Measurements from ENCODE around the gene DPF3.

DPF3 gene

DNA sequence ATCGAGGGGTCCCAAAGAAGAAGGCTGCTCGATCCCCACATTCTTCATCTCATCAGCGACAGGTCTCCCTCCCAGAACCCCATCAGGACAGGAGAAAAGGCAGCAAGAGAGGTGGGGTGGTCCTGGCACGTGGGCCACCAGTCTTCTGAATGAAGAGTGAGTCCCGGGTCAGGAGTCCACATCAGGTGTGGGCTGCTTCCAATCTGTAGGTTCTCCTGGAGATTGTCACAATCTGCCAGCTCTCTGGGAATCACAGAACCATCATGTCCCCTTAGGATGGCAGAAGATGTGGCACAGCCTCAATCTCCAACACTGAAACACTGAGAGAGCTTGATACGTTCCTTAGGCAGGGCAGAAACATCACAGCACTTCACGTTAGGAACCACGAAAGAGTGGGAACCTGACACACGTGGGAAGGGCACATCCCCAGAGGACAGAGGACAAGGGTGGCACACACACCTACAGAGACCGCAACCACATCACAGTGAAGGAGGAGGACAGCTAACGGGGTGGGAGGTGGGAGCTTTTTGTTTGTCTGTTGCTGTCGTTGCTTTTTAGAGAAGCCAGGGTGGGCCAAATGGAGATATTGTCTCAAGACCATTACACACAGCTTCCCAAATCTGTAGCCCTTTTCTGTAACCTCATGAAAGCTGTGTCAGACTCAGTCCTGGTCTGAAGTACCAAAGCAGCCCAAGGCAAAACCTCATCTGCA lies 284.5 kb downstream of the DPF3 start:
- Histone ChIP-seq H2AFZ (ENCODE audit: insufficient read depth, low read length, poor library complexity) (no peak overlapping the region), H2BK12ac (ENCODE audit: low read length) (peak overlapping the region; percentile 34), H3K18ac (ENCODE audit: low read length) (no peak overlapping the region), H3K14ac (ENCODE audit: low read length) (peak overlapping the region; percentile 8), H3K27me3 (ENCODE audit: insufficient read depth, low read length) (no peaks in the 10 kb centered on the region), H2BK120ac (ENCODE audit: insufficient read depth, low read length, poor library complexity) (peak overlapping the region; percentile 15), H4K91ac (ENCODE audit: low read depth, low read length) (peak overlapping the region; percentile 42), H3K79me1 (ENCODE audit: low read length) (peaks cover 14% of the 10 kb centered on the region), H2AK5ac (ENCODE audit: low read length) (peak overlapping the region; percentile 31), H3K9ac (ENCODE audit: low read length) (no peak overlapping the region), H3K4me2 (ENCODE audit: low read length) (no peak overlapping the region), H3K36me3 (ENCODE audit: control insufficient read depth in 1 of 2, insufficient read depth in 2 of 2, low read length in 2 of 2) (no peaks in the 10 kb centered on the region), H2BK5ac (ENCODE audit: low read depth, low read length, poor library complexity) (peak overlapping the region; percentile 1), H3K4me1 (ENCODE audit: control insufficient read depth in 1 of 2, insufficient read depth in 2 of 2, low read length in 2 of 2) (peaks cover 14 to 26% of the 10 kb centered on the region in 2 experiments), H3K23ac (ENCODE audit: low read length) (no peak overlapping the region), H4K8ac (ENCODE audit: low read depth, low read length) (no peak overlapping the region), H3K4ac (ENCODE audit: low read depth, low read length) (no peak overlapping the region), H3K79me2 (ENCODE audit: control insufficient read depth, insufficient read depth, low read length, poor library complexity) (no peaks in the 10 kb centered on the region), H3K4me3 (ENCODE audit: low read depth, low read length) (no peak overlapping the region), H3K9me3 (ENCODE audit: insufficient read depth, low read depth, low read length) (peaks cover 4% of the 10 kb centered on the region), H3K27ac (ENCODE audit: low read depth, low read length) (no peak overlapping the region), H4K12ac (ENCODE audit: low read depth, low read length) (no peak overlapping the region)
- DNase-seq, result no peak
- no CpG with 5 or more reads among the region's 12 CpGs for WGBS (ENCODE audit: extremely low coverage, insufficient coverage, insufficient read length)

DNA sequence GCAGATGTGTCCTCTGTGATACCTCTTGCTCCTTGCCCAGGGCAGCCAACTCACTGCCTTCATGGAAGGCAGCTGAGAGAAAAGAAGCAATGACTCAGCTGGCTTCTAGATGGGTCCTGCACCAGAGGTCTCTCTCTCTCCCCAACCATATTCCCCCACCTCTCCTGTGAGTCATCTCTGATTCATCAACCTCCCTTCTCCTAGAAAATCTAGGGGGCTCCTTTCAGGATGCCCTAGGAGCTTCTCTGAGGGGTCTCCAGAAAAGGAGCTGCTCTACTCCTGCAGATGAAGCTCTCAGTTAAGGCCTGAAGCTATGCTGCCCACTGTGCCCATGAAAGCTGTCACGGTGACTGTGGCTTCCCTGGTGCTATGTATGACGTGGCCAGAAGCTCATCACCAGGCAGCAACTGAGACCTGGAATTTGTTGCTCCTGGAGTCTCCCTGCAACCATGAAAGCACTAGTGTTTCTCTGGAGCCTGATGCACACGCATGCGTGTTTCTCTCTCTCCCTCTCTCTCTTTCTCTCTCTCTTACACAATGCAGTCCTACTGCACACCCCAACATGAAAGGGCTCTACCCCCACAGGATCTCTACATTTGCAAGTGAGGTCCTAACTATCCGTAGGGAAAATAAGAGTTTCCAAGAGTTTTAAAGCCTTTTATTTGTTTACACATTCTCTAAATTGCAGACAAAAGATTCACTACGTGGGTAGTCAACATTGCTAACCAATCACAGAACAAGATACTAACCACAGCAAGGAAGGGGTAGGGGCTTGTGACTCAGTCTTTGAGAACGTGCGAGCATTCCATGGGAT lies 285.3 kb downstream of the DPF3 start:
- Histone ChIP-seq H3K79me2 (ENCODE audit: control insufficient read depth, insufficient read depth, low read length, poor library complexity) (no peaks in the 10 kb centered on the region), H3K27me3 (ENCODE audit: insufficient read depth, low read length) (no peaks in the 10 kb centered on the region), H2AFZ (ENCODE audit: insufficient read depth, low read length, poor library complexity) (no peak overlapping the region), H3K9ac (ENCODE audit: low read length) (no peak overlapping the region), H2AK5ac (ENCODE audit: low read length) (peak overlapping the region; percentile 20), H3K4me3 (ENCODE audit: low read depth, low read length) (no peak overlapping the region), H3K4me1 (ENCODE audit: control insufficient read depth in 1 of 2, insufficient read depth in 2 of 2, low read length in 2 of 2) (peaks cover 6 to 18% of the 10 kb centered on the region in 2 experiments), H3K4me2 (ENCODE audit: low read length) (no peak overlapping the region), H3K14ac (ENCODE audit: low read length) (no peak overlapping the region), H2BK12ac (ENCODE audit: low read length) (peak overlapping the region; percentile 13), H3K18ac (ENCODE audit: low read length) (no peak overlapping the region), H3K79me1 (ENCODE audit: low read length) (peaks cover 8% of the 10 kb centered on the region), H3K27ac (ENCODE audit: low read depth, low read length) (no peak overlapping the region), H3K23ac (ENCODE audit: low read length) (no peak overlapping the region), H3K9me3 (ENCODE audit: insufficient read depth, low read depth, low read length) (peaks cover 4% of the 10 kb centered on the region), H2BK120ac (ENCODE audit: insufficient read depth, low read length, poor library complexity) (peak overlapping the region; percentile 56), H4K12ac (ENCODE audit: low read depth, low read length) (no peak overlapping the region), H3K36me3 (ENCODE audit: control insufficient read depth in 1 of 2, insufficient read depth in 2 of 2, low read length in 2 of 2) (no peaks in the 10 kb centered on the region), H3K4ac (ENCODE audit: low read depth, low read length) (no peak overlapping the region), H2BK5ac (ENCODE audit: low read depth, low read length, poor library complexity) (no peak overlapping the region), H4K91ac (ENCODE audit: low read depth, low read length) (peak overlapping the region; percentile 64), H4K8ac (ENCODE audit: low read depth, low read length) (no peak overlapping the region)
- peak; percentile 55 to 63 for DNase-seq
- WGBS (ENCODE audit: extremely low coverage, insufficient coverage, insufficient read length), result no CpG with 5 or more reads among the region's 8 CpGs

DNA sequence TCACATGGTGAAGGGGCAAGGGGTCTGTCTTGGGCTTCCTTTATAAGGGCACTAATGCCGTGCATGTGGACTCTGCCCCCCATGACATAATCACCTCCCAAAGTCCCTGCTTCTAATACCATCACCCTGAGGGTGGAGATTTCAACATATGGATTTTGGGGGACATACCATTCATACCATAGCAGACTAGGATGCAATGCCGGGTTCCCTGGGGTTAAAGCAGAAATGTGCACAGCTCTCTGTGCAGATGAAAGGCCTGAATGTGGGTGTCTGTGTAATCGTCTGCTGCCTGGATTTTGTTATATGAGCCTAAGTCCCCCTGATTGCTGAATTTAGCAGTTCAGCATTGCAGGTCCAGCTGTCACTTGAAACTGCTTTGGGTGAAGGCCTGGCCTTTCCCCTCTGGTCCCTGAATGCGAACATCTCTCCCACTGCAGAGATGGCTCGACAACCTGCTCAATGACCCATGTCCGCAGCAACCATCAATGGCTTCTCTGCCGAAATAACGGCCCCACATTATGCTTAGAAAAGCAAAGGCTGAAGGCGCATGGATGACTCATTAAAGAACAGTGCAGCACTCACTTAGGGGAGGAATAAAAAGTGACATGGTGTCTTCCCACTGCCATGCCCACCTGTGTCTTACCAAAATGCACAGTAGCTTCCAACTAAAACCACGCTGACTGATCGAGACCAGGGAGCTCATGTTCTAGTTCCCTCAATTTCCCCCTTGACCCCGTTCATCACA lies 286.3 kb downstream of the DPF3 start:
- no peak overlapping the region for H2BK120ac ChIP-seq (ENCODE audit: insufficient read depth, low read length, poor library complexity)
- H2BK5ac ChIP-seq (ENCODE audit: low read depth, low read length, poor library complexity), result no peak overlapping the region
- H3K23ac ChIP-seq (ENCODE audit: low read length), result no peak overlapping the region
- H3K9ac ChIP-seq (ENCODE audit: low read length), result no peak overlapping the region
- no peak overlapping the region for H4K91ac ChIP-seq (ENCODE audit: low read depth, low read length)
- H3K18ac ChIP-seq (ENCODE audit: low read length), result no peak overlapping the region
- no peaks in the 10 kb centered on the region for H3K36me3 ChIP-seq (ENCODE audit: control insufficient read depth in 1 of 2, insufficient read depth in 2 of 2, low read length in 2 of 2)
- H4K12ac ChIP-seq (ENCODE audit: low read depth, low read length), result no peak overlapping the region
- no peak overlapping the region for H4K8ac ChIP-seq (ENCODE audit: low read depth, low read length)
- no peak overlapping the region for H3K4me3 ChIP-seq (ENCODE audit: low read depth, low read length)
- H3K14ac ChIP-seq (ENCODE audit: low read length), result no peak overlapping the region
- no peak overlapping the region for H2AFZ ChIP-seq (ENCODE audit: insufficient read depth, low read length, poor library complexity)
- H3K4me1 ChIP-seq (ENCODE audit: control insufficient read depth in 1 of 2, insufficient read depth in 2 of 2, low read length in 2 of 2), result peaks cover 8 to 22% of the 10 kb centered on the region in 2 experiments
- H3K9me3 ChIP-seq (ENCODE audit: insufficient read depth, low read depth, low read length), result peaks cover 4% of the 10 kb centered on the region
- DNase-seq, result no peak
- WGBS (ENCODE audit: extremely low coverage, insufficient coverage, insufficient read length), result no CpG with 5 or more reads among the region's 12 CpGs
- H2BK12ac ChIP-seq (ENCODE audit: low read length), result no peak overlapping the region
- H3K4me2 ChIP-seq (ENCODE audit: low read length), result no peak overlapping the region
- no peak overlapping the region for H3K27ac ChIP-seq (ENCODE audit: low read depth, low read length)
- H3K27me3 ChIP-seq (ENCODE audit: insufficient read depth, low read length), result no peaks in the 10 kb centered on the region
- no peak overlapping the region for H2AK5ac ChIP-seq (ENCODE audit: low read length)
- H3K79me1 ChIP-seq (ENCODE audit: low read length), result peaks cover 4% of the 10 kb centered on the region
- H3K4ac ChIP-seq (ENCODE audit: low read depth, low read length), result no peak overlapping the region
- no peaks in the 10 kb centered on the region for H3K79me2 ChIP-seq (ENCODE audit: control insufficient read depth, insufficient read depth, low read length, poor library complexity)

DNA sequence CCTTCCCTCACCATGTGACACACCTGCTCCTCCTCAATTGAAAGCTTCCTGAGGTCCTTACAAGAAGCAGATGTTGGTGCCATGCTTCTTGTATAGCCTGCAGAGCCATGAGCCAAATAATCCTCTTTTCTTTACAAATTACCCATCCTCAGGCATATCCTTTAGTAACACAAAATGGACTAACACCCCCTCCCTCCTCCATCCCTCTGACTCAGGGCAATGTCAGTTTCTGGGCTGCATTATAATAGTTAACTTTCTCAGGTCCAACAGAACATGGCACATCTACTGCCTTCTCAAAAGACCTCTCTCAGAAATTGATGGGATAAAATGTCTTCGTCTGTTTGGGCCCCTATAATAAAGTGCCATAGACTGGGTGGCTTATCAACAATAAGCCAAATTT lies 287.0 kb downstream of the DPF3 start:
- H3K4me3 ChIP-seq (ENCODE audit: low read depth, low read length), result no peak overlapping the region
- no peaks in the 10 kb centered on the region for H3K36me3 ChIP-seq (ENCODE audit: control insufficient read depth in 1 of 2, insufficient read depth in 2 of 2, low read length in 2 of 2)
- no peak overlapping the region for H3K18ac ChIP-seq (ENCODE audit: low read length)
- H3K79me2 ChIP-seq (ENCODE audit: control insufficient read depth, insufficient read depth, low read length, poor library complexity), result no peaks in the 10 kb centered on the region
- no peak overlapping the region for H4K91ac ChIP-seq (ENCODE audit: low read depth, low read length)
- no peak overlapping the region for H2AFZ ChIP-seq (ENCODE audit: insufficient read depth, low read length, poor library complexity)
- no peak overlapping the region for H4K12ac ChIP-seq (ENCODE audit: low read depth, low read length)
- H3K79me1 ChIP-seq (ENCODE audit: low read length), result peaks cover 4% of the 10 kb centered on the region
- H3K9ac ChIP-seq (ENCODE audit: low read length), result no peak overlapping the region
- no CpG with 5 or more reads among the region's 1 CpG for WGBS (ENCODE audit: extremely low coverage, insufficient coverage, insufficient read length)
- H3K23ac ChIP-seq (ENCODE audit: low read length), result no peak overlapping the region
- no peak overlapping the region for H4K8ac ChIP-seq (ENCODE audit: low read depth, low read length)
- no peak overlapping the region for H2AK5ac ChIP-seq (ENCODE audit: low read length)
- H3K14ac ChIP-seq (ENCODE audit: low read length), result no peak overlapping the region
- DNase-seq, result no peak
- peaks cover 4% of the 10 kb centered on the region for H3K9me3 ChIP-seq (ENCODE audit: insufficient read depth, low read depth, low read length)
- H2BK120ac ChIP-seq (ENCODE audit: insufficient read depth, low read length, poor library complexity), result no peak overlapping the region
- no peak overlapping the region for H2BK12ac ChIP-seq (ENCODE audit: low read length)
- H3K27ac ChIP-seq (ENCODE audit: low read depth, low read length), result no peak overlapping the region
- H3K4me2 ChIP-seq (ENCODE audit: low read length), result no peak overlapping the region
- H3K4me1 ChIP-seq (ENCODE audit: control insufficient read depth in 1 of 2, insufficient read depth in 2 of 2, low read length in 2 of 2), result peaks cover 8 to 23% of the 10 kb centered on the region in 2 experiments
- no peak overlapping the region for H2BK5ac ChIP-seq (ENCODE audit: low read depth, low read length, poor library complexity)
- H3K4ac ChIP-seq (ENCODE audit: low read depth, low read length), result no peak overlapping the region
- H3K27me3 ChIP-seq (ENCODE audit: insufficient read depth, low read length), result no peaks in the 10 kb centered on the region

Data from trophoblast cell (in vitro differentiated cells and primary cell).